OCI-LY3 (cell line): ENCODE measurements around the gene LINS1.

Experiments
- EZH2phosphoT487 ChIP-seq: fragments of 200-600 bp; shearing (Covaris generic); IDR thresholded peaks from 2 replicates; pipeline ENCODE4 v1.6.1; 2018; ENCODE audit warnings: antibody characterized with exemption, mixed run types, low read depth
- TF ChIP-seq, protein P1 (sequence below): fragments of 200-600, 300-600 bp; sonication (generic); IDR thresholded peaks from 2 replicates; pipeline ENCODE4 v1.5.1; 2014; ENCODE audit warnings: antibody characterized with exemption, low read length, low read depth

DNA sequence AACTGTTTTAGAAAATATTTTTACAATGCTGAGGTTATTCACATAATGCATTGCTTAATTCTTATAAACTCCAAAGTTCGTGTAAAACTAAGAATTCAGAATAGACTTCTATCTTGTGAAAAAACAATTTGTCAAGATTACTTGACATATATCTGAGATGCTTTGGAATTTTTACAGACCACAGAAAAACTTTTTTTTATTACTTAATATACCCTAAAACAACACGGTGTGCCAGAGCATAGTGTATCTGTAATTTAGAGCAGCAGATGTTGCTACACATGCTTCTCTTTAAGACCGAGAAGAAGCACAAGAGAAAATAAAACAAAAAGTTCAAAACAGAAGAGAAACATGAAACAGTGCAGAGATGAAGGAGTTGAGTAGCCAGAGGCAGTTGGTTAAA lies 26.8 kb upstream of the LINS1 start:
- TF ChIP-seq, protein P1, sequence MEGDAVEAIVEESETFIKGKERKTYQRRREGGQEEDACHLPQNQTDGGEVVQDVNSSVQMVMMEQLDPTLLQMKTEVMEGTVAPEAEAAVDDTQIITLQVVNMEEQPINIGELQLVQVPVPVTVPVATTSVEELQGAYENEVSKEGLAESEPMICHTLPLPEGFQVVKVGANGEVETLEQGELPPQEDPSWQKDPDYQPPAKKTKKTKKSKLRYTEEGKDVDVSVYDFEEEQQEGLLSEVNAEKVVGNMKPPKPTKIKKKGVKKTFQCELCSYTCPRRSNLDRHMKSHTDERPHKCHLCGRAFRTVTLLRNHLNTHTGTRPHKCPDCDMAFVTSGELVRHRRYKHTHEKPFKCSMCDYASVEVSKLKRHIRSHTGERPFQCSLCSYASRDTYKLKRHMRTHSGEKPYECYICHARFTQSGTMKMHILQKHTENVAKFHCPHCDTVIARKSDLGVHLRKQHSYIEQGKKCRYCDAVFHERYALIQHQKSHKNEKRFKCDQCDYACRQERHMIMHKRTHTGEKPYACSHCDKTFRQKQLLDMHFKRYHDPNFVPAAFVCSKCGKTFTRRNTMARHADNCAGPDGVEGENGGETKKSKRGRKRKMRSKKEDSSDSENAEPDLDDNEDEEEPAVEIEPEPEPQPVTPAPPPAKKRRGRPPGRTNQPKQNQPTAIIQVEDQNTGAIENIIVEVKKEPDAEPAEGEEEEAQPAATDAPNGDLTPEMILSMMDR = no peak
- no peak for TF ChIP-seq EZH2phosphoT487
